BJ (cell line): ENCODE measurements around the gene SBF2. TPM values are rescaled to one million over a fixed set of nuclear protein-coding genes. Genes with fewer than 3 reads are reported as not detected.

Experiments
- CTCF ChIA-PET: fragments of 350-600 bp; formaldehyde crosslinking; extraction: SDS; loops from one replicate; lab custom pipeline; 2021; ENCODE audit warnings: antibody characterized with exemption, inconsistent platforms; lab: Yijun Ruan, JAX
- POLR2A ChIA-PET: fragments of 300-600 bp; sonication (Branson Sonifier 250); formaldehyde crosslinking; extraction: SDS; loops from one replicate; lab custom pipeline; 2021; ENCODE audit warnings: antibody characterized with exemption; lab: Charles Lee
- DNase-seq: peaks from one replicate; pipeline ENCODE4 v3.0.0-alpha.2; 2011; ENCODE audit warnings: low read depth
- H3K27me3 ChIP-seq: 2 replicates; pipeline ENCODE4 v1.6.0; 2011; ENCODE audit warnings: low read length; ENCODE audit not compliant: control insufficient read depth, insufficient read depth
- H3K36me3 ChIP-seq: 2 replicates; pipeline ENCODE4 v1.5.1; 2011; ENCODE audit warnings: low read length; ENCODE audit not compliant: control insufficient read depth, insufficient read depth
- H3K4me3 ChIP-seq: 2 replicates; pipeline ENCODE4 v1.5.1; 2011; ENCODE audit warnings: low read depth, mild to moderate bottlenecking, control low read depth, low read length
- CTCF ChIP-seq: IDR thresholded peaks from 2 replicates; pipeline ENCODE4 v1.5.1; 2011; ENCODE audit warnings: low read depth, mild to moderate bottlenecking, control low read depth, inconsistent platforms, low read length, moderate library complexity; ENCODE audit not compliant: insufficient read depth
- polyA plus RNA-seq: library from polyadenylated mRNA; depleted of rRNA; stranded (reverse); fragments of >200 nt; gene quantifications from 2 replicates; pipeline ENCODE4 v1.2.3, GENCODE V29; 2011

SBF2 gene
- polyA plus RNA-seq, 1 experiment = 33.8 TPM

- Histone ChIP-seq H3K36me3 (peaks cover 8% of the 10 kb centered on the region; the same call in 1 of the 2 replicates), H3K4me3 (no peak overlapping the region), H3K27me3 (no peaks in the 10 kb centered on the region)
- CTCF ChIA-PET = no interaction called here
- TF ChIP-seq CTCF = no peak
- POLR2A ChIA-PET = no interaction called here
- no peak for DNase-seq
Measured at GRCh38 chr11:10287140-10287539, 6.9 kb downstream of the SBF2 start.

GRCh38 chr11:10285148-10285802 is 8.7 kb downstream of the SBF2 start:
- no peak for TF ChIP-seq CTCF
- no peak overlapping the region for H3K4me3 ChIP-seq
- H3K36me3 ChIP-seq = peaks cover 8% of the 10 kb centered on the region; the same call in 1 of the 2 replicates
- H3K27me3 ChIP-seq = no peaks in the 10 kb centered on the region
- no peak for DNase-seq
- ChIA-PET POLR2A (no interaction called here), CTCF (interaction anchor here (0.6 to 1.4 kb wide), 5 partner anchors 10 to 78 kb away, joined by 3 to 4 read pairs (median 3); no protein-coding TSS in a partner anchor)

- POLR2A ChIA-PET = no interaction called here
- Histone ChIP-seq H3K27me3 (no peaks in the 10 kb centered on the region), H3K4me3 (no peak overlapping the region), H3K36me3 (0 out of 2 replicates have a peak, but pooled peaks cover 4% of the 10 kb centered on the region)
- no peak for TF ChIP-seq CTCF
- DNase-seq = no peak
- CTCF ChIA-PET = interaction anchor here (1.4 kb wide), 1 partner anchor 76 kb away, joined by 3 read pairs; no protein-coding TSS in a partner anchor
Measured at GRCh38 chr11:10283991-10284390, 10.0 kb downstream of the SBF2 start.

- no peaks in the 10 kb centered on the region for H3K27me3 ChIP-seq
- H3K36me3 ChIP-seq = no peaks in the 10 kb centered on the region
- TF ChIP-seq CTCF = no peak
- ChIA-PET CTCF (no interaction called here), POLR2A (no interaction called here)
- H3K4me3 ChIP-seq = no peak overlapping the region
- no peak for DNase-seq
Measured at GRCh38 chr11:10282117-10282516, 11.9 kb downstream of the SBF2 start.

- H3K27me3 ChIP-seq = no peaks in the 10 kb centered on the region
- no peak for DNase-seq
- H3K4me3 ChIP-seq = no peak overlapping the region
- CTCF ChIA-PET = no interaction called here
- POLR2A ChIA-PET = no interaction called here
- TF ChIP-seq CTCF = no peak
- no peaks in the 10 kb centered on the region for H3K36me3 ChIP-seq
Measured at GRCh38 chr11:10275714-10276113, 18.3 kb downstream of the SBF2 start.
